K562 (cell line): ENCODE data around the gene GTF2A2. TPM values are rescaled to one million over a fixed set of nuclear protein-coding genes. Genes with fewer than 3 reads are reported as not detected.

Experiments used
- ATAC-seq: fragments of 200-7000 bp; cut with Tn5 transposase; 3 replicates; pipeline ENCODE4 v1.9.1; 2020; ENCODE audit warnings: moderate library complexity
- BruUV-seq: library from RNA; stranded (reverse); fragments of 400-500 nt; replicated peaks from 2 replicates; lab custom pipeline; 2021; lab: Mats Ljungman, UMichigan
- CTCF ChIA-PET: fragments of 300-600 bp; formaldehyde crosslinking; extraction: SDS; loops from one replicate; lab custom pipeline; 2021; ENCODE audit warnings: low intra/inter-chr PET ratio; lab: Yijun Ruan, JAX
- POLR2A ChIA-PET: fragments of 300-600, 350-650 bp; sonication (Branson Sonifier 250); formaldehyde crosslinking; extraction: SDS; loops from one replicate; lab custom pipeline; 2021; ENCODE audit warnings: antibody characterized with exemption, inconsistent platforms; lab: Yijun Ruan, JAX
- DNase-seq, 4 experiments: peaks; one replicate each; pipeline versions ENCODE4 v3.0.0 to v3.0.0-alpha.2; 2011 to 2018; ENCODE audit warnings: low spot score in 3 of 4, mixed read lengths in 3 of 4; ENCODE audit errors: extremely low read depth in 1 of 4
- FAIRE-seq: peaks from 2 replicates; lab custom pipeline; 2011; peaks lifted over from hg19 to GRCh38; lab: Jason Lieb, UNC
- H2AFZ ChIP-seq: 2 replicates; pipeline ENCODE4 v1.6.0; 2011; ENCODE audit warnings: low read depth, low read length, control low read depth, inconsistent platforms
- H3K27ac ChIP-seq: fragments of 200-600 bp; 3 replicates; pipeline ENCODE4 v1.8.0; 2011; ENCODE audit warnings: low read depth, mild to moderate bottlenecking, control low read depth, inconsistent platforms, low read length, moderate library complexity, mixed read lengths; ENCODE audit errors: extremely low read depth
- H3K27me3 ChIP-seq, 2 experiments: fragments of 300-600 bp in 1 of 2; 2 replicates in 1 of 2; 3 replicates in 1 of 2; pipeline versions ENCODE4 v1.6.0 to v1.8.0; 2011; ENCODE audit warnings: inconsistent platforms in 2 of 2, low read length in 2 of 2, mild to moderate bottlenecking in 1 of 2, mixed read lengths in 1 of 2, moderate library complexity in 1 of 2; ENCODE audit not compliant: control insufficient read depth in 2 of 2, insufficient read depth in 2 of 2
- H3K36me3 ChIP-seq: fragments of 300-600 bp; 3 replicates; pipeline ENCODE4 v1.8.0; 2011; ENCODE audit warnings: mild to moderate bottlenecking, low read length, inconsistent platforms; ENCODE audit not compliant: control insufficient read depth, insufficient read depth
- H3K4me1 ChIP-seq, 2 experiments: fragments of 200-600 bp in 1 of 2; replicated peaks in 1 of 2; 2 replicates in 1 of 2; 3 replicates in 1 of 2; pipeline versions ENCODE4 v1.5.1 to v1.8.0; 2011; ENCODE audit warnings: inconsistent platforms in 2 of 2, low read length in 2 of 2, mild to moderate bottlenecking in 1 of 2, mixed read lengths in 1 of 2, moderate library complexity in 1 of 2; ENCODE audit not compliant: control insufficient read depth in 2 of 2, insufficient read depth in 2 of 2
- H3K4me2 ChIP-seq: 2 replicates; pipeline ENCODE4 v1.6.1; 2011; ENCODE audit warnings: low read length, control low read depth, inconsistent platforms, mixed read lengths; ENCODE audit not compliant: insufficient read depth
- H3K4me3 ChIP-seq: fragments of 200-600 bp; sonication (generic), shearing (Covaris generic); 2 replicates; pipeline ENCODE4 v1.5.1; 2016; ENCODE audit warnings: control low read depth, inconsistent platforms
- H3K79me2 ChIP-seq: fragments of 200-600 bp; 3 replicates; pipeline ENCODE4 v1.8.0; 2011; ENCODE audit warnings: low read length, inconsistent platforms; ENCODE audit not compliant: control insufficient read depth, insufficient read depth
- H3K9ac ChIP-seq, 2 experiments: 2 replicates each; pipeline versions ENCODE4 v1.6.0 to v1.6.1; 2011; ENCODE audit warnings: low read depth in 2 of 2, low read length in 2 of 2, control low read depth in 1 of 2, inconsistent platforms in 1 of 2, mild to moderate bottlenecking in 1 of 2, mixed read lengths in 1 of 2; ENCODE audit not compliant: insufficient read depth in 1 of 2
- H3K9me1 ChIP-seq: one replicate; pipeline ENCODE4 v1.6.0; 2011; ENCODE audit warnings: inconsistent platforms, mild to moderate bottlenecking, low read length, moderate library complexity; ENCODE audit not compliant: control insufficient read depth, insufficient read depth
- H3K9me3 ChIP-seq: replicated peaks from 2 replicates; pipeline ENCODE4 v1.5.1; 2011; ENCODE audit warnings: low read depth, low read length, inconsistent platforms; ENCODE audit not compliant: control insufficient read depth, insufficient read depth
- H4K20me1 ChIP-seq: replicated peaks from 2 replicates; pipeline ENCODE4 v1.6.1; 2011; ENCODE audit warnings: low read length, inconsistent platforms, mixed read lengths; ENCODE audit not compliant: control insufficient read depth, insufficient read depth
- BRF2 ChIP-seq: IDR thresholded peaks from 3 replicates; pipeline ENCODE4 v1.6.1; 2011; ENCODE audit warnings: borderline replicate concordance, mild to moderate bottlenecking; ENCODE audit not compliant: insufficient read length, insufficient read depth
- FOXJ2 ChIP-seq: fragments of 200-800 bp; sonication (Bioruptor generic); IDR thresholded peaks from 2 replicates; pipeline ENCODE4 v1.6.1; 2016; ENCODE audit warnings: missing genetic modification characterization, missing compliant biosample characterization
- FOXM1 ChIP-seq, 2 experiments: fragments of 450-650 bp in 1 of 2; sonication (generic) in 1 of 2; formaldehyde crosslinking in 1 of 2; IDR thresholded peaks; 2 replicates each; pipeline versions ENCODE4 v1.6.1 to v1.9.0; 2017 to 2022; ENCODE audit warnings: low read depth in 2 of 2, mild to moderate bottlenecking in 2 of 2, missing genetic modification reagents in 1 of 2, moderate library complexity in 1 of 2
- GABPA ChIP-seq: fragments of 200-800 bp; sonication (Bioruptor generic); conservative IDR thresholded peaks from 2 replicates; pipeline ENCODE4 v1.6.1; 2016; ENCODE audit warnings: low read depth, missing genetic modification characterization, missing compliant biosample characterization
- MCM2 ChIP-seq: fragments of 450-650 bp; IDR thresholded peaks from 2 replicates; pipeline ENCODE4 v1.6.1; 2017; ENCODE audit warnings: low read depth, mild to moderate bottlenecking
- PATZ1 ChIP-seq: fragments of 250-450 bp; sonication (Bioruptor Pico); IDR thresholded peaks from 2 replicates; pipeline ENCODE4 v1.5.0; 2020; ENCODE audit warnings: mild to moderate bottlenecking, borderline replicate concordance
- PREB ChIP-seq: sonication (generic); formaldehyde crosslinking; IDR thresholded peaks from 2 replicates; pipeline ENCODE4 v1.8.1; 2023; ENCODE audit warnings: mild to moderate bottlenecking, missing genetic modification reagents
- PURB ChIP-seq: sonication (generic); formaldehyde crosslinking; IDR thresholded peaks from 2 replicates; pipeline ENCODE4 v1.9.0; 2021; ENCODE audit warnings: low read depth, mild to moderate bottlenecking, missing genetic modification reagents
- RBBP5 ChIP-seq: fragments of 200-600 bp; sonication (generic); IDR thresholded peaks from 2 replicates; pipeline ENCODE4 v1.6.1; 2012; ENCODE audit warnings: borderline replicate concordance, mild to moderate bottlenecking, low read length, control low read depth, inconsistent platforms; ENCODE audit not compliant: insufficient read depth, poor library complexity, severe bottlenecking
- SETDB1 ChIP-seq: IDR thresholded peaks from one replicate; pipeline ENCODE4 v1.6.1; 2012; ENCODE audit warnings: low read length, control low read depth, inconsistent platforms
- TCF7 ChIP-seq: sonication (generic); IDR thresholded peaks from 2 replicates; pipeline ENCODE4 v1.6.1; 2016; ENCODE audit warnings: antibody characterized with exemption, borderline replicate concordance
- ZNF24 ChIP-seq: fragments of 450-650 bp; IDR thresholded peaks from 2 replicates; pipeline ENCODE4 v1.6.1; 2016
- WGBS: fragments of 100-300 bp; shearing (Covaris generic); methylation state at CpG from one replicate; pipeline ENCODE4 v1.1.6; 2016; ENCODE audit warnings: low coverage, mixed read lengths; ENCODE audit not compliant: insufficient coverage; ENCODE audit errors: missing lambda C conversion rate; 5-methylcytosine and 5-hydroxymethylcytosine counted together
- in situ Hi-C: fragments of 300-500 bp; cut with MboI; formaldehyde crosslinking; loops from 4 replicates; pipeline ENCODE4 v1.15.0; 2018; ENCODE audit warnings: inconsistent platforms, mixed read lengths
- intact Hi-C: fragments of 100-400 bp; cut with micrococcal nuclease; formaldehyde crosslinking; loops from 2 replicates; pipeline ENCODE4 v1.14.2; 2022
- polyA plus RNA-seq, 8 experiments: library from polyadenylated mRNA; depleted of rRNA in 4 of 8; stranded (reverse) in 5 of 8; unstranded in 3 of 8; fragments of >200 nt; fragmentation: Nextera tagmentation in 2 of 8; fragmentation: Illumina TruSeq in 1 of 8; extraction: Ambion mirVana in 2 of 8; extraction: Trizol in 1 of 8; gene quantifications; 2 replicates each; pipeline versions ENCODE4 v1.2.1 to v1.2.3, GENCODE V29; 2011 to 2014; ENCODE audit warnings: inconsistent platforms in 1 of 8, missing spikeins in 1 of 8
- total RNA-seq, 7 experiments: library from RNA; depleted of rRNA in 6 of 7; stranded (reverse); fragments of >200 nt in 6 of 7; fragmentation: Illumina TruSeq in 2 of 7; extraction: Trizol in 2 of 7; gene quantifications; 2 replicates each; pipeline versions ENCODE4 v1.2.1 to v1.2.3, GENCODE V29; 2011 to 2021; ENCODE audit warnings: low replicate concordance in 1 of 7

The GTF2A2 gene
- total and polyA plus RNA-seq, 9 of the 15 experiments (the other 6 are each of a cell fraction or from before 2014, with no cell fraction given), result 128 to 656 (median 172) TPM

- POLR2A ChIA-PET, result no interaction called here
Observed at GRCh38 chr15:59598461-59598860, 58.9 kb downstream of the GTF2A2 start.

More at GRCh38 chr15:59598461-59598860, 58.9 kb downstream of the GTF2A2 start:
- in situ Hi-C loops, result no loop called here
- H2AFZ ChIP-seq, result no peak overlapping the region
- H3K9ac ChIP-seq, result no peak overlapping the region
- H3K4me1 ChIP-seq, result no peaks in the 10 kb centered on the region
- no peak for FAIRE-seq
- H3K9me3 ChIP-seq, result no peaks in the 10 kb centered on the region
- no peaks in the 10 kb centered on the region; a peak in 1 of 5 replicates for H3K27me3 ChIP-seq
- H3K36me3 ChIP-seq, result no peaks in the 10 kb centered on the region
- WGBS, result 0% methylated on average over 2 of the region's 2 CpGs
- no peak overlapping the region for H3K4me2 ChIP-seq
- intact Hi-C loops, result no loop called here
- BruUV-seq, result no TSS peak
- DNase-seq, result no peak
- CTCF ChIA-PET, result no interaction called here
- H3K27ac ChIP-seq, result no peak overlapping the region
- H3K79me2 ChIP-seq, result no peaks in the 10 kb centered on the region
- no peak for TF ChIP-seq GABPA (tag)
- no peak for TF ChIP-seq ZNF24
- TF ChIP-seq MCM2, result no peak
- no peak for TF ChIP-seq BRF2
- TF ChIP-seq FOXM1 (IDR thresholded peaks at IDR 0.05; ENCODE audit: low read depth), result no peak
- no peak for TF ChIP-seq FOXM1 (CRISPR knock-in tag; IDR thresholded peaks at IDR 0.05; ENCODE audit: low read depth)
- TF ChIP-seq FOXJ2, result no peak
- no peak for TF ChIP-seq RBBP5
- TF ChIP-seq PATZ1 (CRISPR knock-in tag), result no peak
- TF ChIP-seq PURB (CRISPR knock-in tag), result no peak
- no peak for TF ChIP-seq PREB
- TF ChIP-seq SETDB1, result no peak
- TF ChIP-seq TCF7, result no peak
- H3K4me3 ChIP-seq, result no peak overlapping the region
- H4K20me1 ChIP-seq, result no peaks in the 10 kb centered on the region
- H3K9me1 ChIP-seq, result no peaks in the 10 kb centered on the region
- no peak for ATAC-seq
